ENCODE data around the gene WNT9B. TPM values are rescaled to one million over a fixed set of nuclear protein-coding genes. Genes with fewer than 3 reads are reported as not detected.

The WNT9B gene
- total and polyA plus RNA-seq, 2 of the 13 experiments (the other 11 are each of a cell fraction or from before 2014, with no cell fraction given) = not detected

- H3K9me3 ChIP-seq (ENCODE audit: low read length) = no peaks in the 10 kb centered on the region
- POLR2A ChIA-PET = no interaction called here
- peaks cover 4% of the 10 kb centered on the region; the same call in 1 of the 2 replicates for H3K4me1 ChIP-seq (ENCODE audit: insufficient read depth, low read length)
- in situ Hi-C loops (cut with HindIII; ENCODE audit: extremely low pct_ligation_motif_present, low pct_unique_long_range_greater_than_20kb) (loop anchor here (10.0 kb wide), 1 partner anchor 61 kb away; no protein-coding TSS in a partner anchor), intact Hi-C loops (cut with micrococcal nuclease; ENCODE audit: unreplicated experiment) (no loop called here)
- CTCF ChIA-PET (ENCODE audit: low intra/inter-chr PET ratio, low total read pairs) = no interaction called here
- no peaks in the 10 kb centered on the region for H4K20me1 ChIP-seq (ENCODE audit: insufficient read depth, low read length)
- TF ChIP-seq SMARCC2 (IDR thresholded peaks at IDR 0.05) (no peak), ZNF660 (CRISPR knock-in tag; IDR thresholded peaks at IDR 0.05; ENCODE audit: borderline replicate concordance, low read depth) (no peak), RBM22 (optimal IDR thresholded peaks at IDR 0.05; ENCODE audit: low read length) (peak; percentile 24)
- 98% methylated on average over 7 of the region's 7 CpGs for WGBS (ENCODE audit: low lambda C conversion rate)
- H2AFZ ChIP-seq (ENCODE audit: low read length) = no peak overlapping the region
- no peak overlapping the region for H3K9ac ChIP-seq (ENCODE audit: insufficient read depth, low read depth, low read length)
- no peak overlapping the region for H3K27ac ChIP-seq (ENCODE audit: extremely low read length, insufficient read depth, low read length)
- H3K4me2 ChIP-seq (ENCODE audit: low read depth, low read length) = no peak overlapping the region
- peaks cover 66 to 94% of the 10 kb centered on the region in 2 experiments for H3K36me3 ChIP-seq (replicated peaks in 1 of 2; ENCODE audit: control insufficient read depth in 1 of 2, insufficient read depth in 2 of 2, low read length in 2 of 2)
- FAIRE-seq (no peak), DNase-seq (ENCODE audit: low spot score) (no peak), ATAC-seq (no peak)
- H3K4me3 ChIP-seq (replicated peaks in 1 of 3; ENCODE audit: insufficient read depth in 1 of 3, low read depth in 2 of 3, low read length in 3 of 3) = no peak overlapping the region
- no peaks in the 10 kb centered on the region for H3K79me2 ChIP-seq (ENCODE audit: insufficient read depth, low read length)
- no peaks in the 10 kb centered on the region for H3K27me3 ChIP-seq (ENCODE audit: control insufficient read depth in 1 of 2, insufficient read depth in 2 of 2, low read length in 2 of 2)
- no TSS peak for BruUV-seq (replicated peaks)
These were observed 84.4 kb downstream of the WNT9B start for GRCh38 chr17:46935658-46936266.

Small RNAs within 50 kb of the gene (small RNA-seq; reads per million reads assigned to genes)
- gene RNU6ATAC3P (ENCODE audit: insufficient read depth in 2 of 3, insufficient read length in 3 of 3, low read depth in 2 of 3, low replicate concordance in 1 of 3) = 0 to 15.5 (median 0) reads per million in 3 experiments

Other genes with a start within 250 kb of the WNT9B start
- 6.4 and 8.5 TPM in 2 replicates for gene WNT3, start 32.9 kb upstream of the WNT9B start, total RNA-seq (2016; rRNA removed; fragmentation: Illumina TruSeq; extraction: Trizol)
- 10.3 and 12.5 TPM in 2 replicates for gene WNT3, start 32.9 kb upstream of the WNT9B start, polyA plus RNA-seq (2011; rRNA removed)
- 63.9 and 69.8 TPM in 2 replicates for gene GOSR2, start 71.6 kb downstream of the WNT9B start, total RNA-seq (2016; rRNA removed; fragmentation: Illumina TruSeq; extraction: Trizol)
- 61.5 and 63.7 TPM in 2 replicates for gene GOSR2, start 71.6 kb downstream of the WNT9B start, polyA plus RNA-seq (2011; rRNA removed)
- gene RPRML, start 127.7 kb downstream of the WNT9B start, total RNA-seq (2016; rRNA removed; fragmentation: Illumina TruSeq; extraction: Trizol) = not detected in 2 replicates
- gene RPRML, start 127.7 kb downstream of the WNT9B start, polyA plus RNA-seq (2011; rRNA removed) = not detected in 2 replicates